Hematopoietic multipotent progenitor cell treated with erythropoietin and hydrocortisone succinate and interleukin-3 and kit ligand, for 17 days (in vitro differentiated cells): ENCODE data around the gene SLC29A2.
A peak's percentile ranks its signal among the peaks of the same experiment; 100 is the strongest.
"Not testable (repeated sequence)": the region's sequence is repeated elsewhere in the genome, so short reads cannot be mapped to it uniquely, and the experiment has no call there.

Experiments used
- DNase-seq: peaks from one replicate; pipeline ENCODE4 v3.0.0-alpha.2; 2015; ENCODE audit warnings: low spot score

The SLC29A2 gene

GRCh38 chr11:66333896-66334604, 37.5 kb downstream of the SLC29A2 start:
- DNase-seq, result no peak

GRCh38 chr11:66333220-66333877, 38.2 kb downstream of the SLC29A2 start:
- no peak for DNase-seq

GRCh38 chr11:66332371-66333219, 39.0 kb downstream of the SLC29A2 start:
- no peak for DNase-seq

GRCh38 chr11:66331542-66332370, 39.8 kb downstream of the SLC29A2 start:
- DNase-seq, result no peak

- no peak for DNase-seq
These were observed 40.6 kb downstream of the SLC29A2 start for GRCh38 chr11:66330931-66331330.

- no peak for DNase-seq
These were observed 42.3 kb downstream of the SLC29A2 start for GRCh38 chr11:66329165-66329673.

GRCh38 chr11:66328302-66329144, 43.0 kb downstream of the SLC29A2 start:
- DNase-seq, result peak; percentile 81

- DNase-seq, result no peak
These were observed 43.6 kb downstream of the SLC29A2 start for GRCh38 chr11:66328031-66328301.

GRCh38 chr11:66327171-66328030, 44.2 kb downstream of the SLC29A2 start:
- no peak for DNase-seq

- no peak for DNase-seq
These were observed 45.1 kb downstream of the SLC29A2 start for GRCh38 chr11:66326261-66327111.

- no peak for DNase-seq
These were observed 46.3 kb downstream of the SLC29A2 start for GRCh38 chr11:66325263-66325671.

- DNase-seq, result no peak
These were observed 46.9 kb downstream of the SLC29A2 start for GRCh38 chr11:66324664-66325063.

- DNase-seq, result no peak
These were observed 47.9 kb downstream of the SLC29A2 start for GRCh38 chr11:66323684-66324083.

- DNase-seq, result no peak
These were observed 48.7 kb downstream of the SLC29A2 start for GRCh38 chr11:66322732-66323427.

GRCh38 chr11:66321606-66322005, 50.0 kb downstream of the SLC29A2 start:
- DNase-seq, result no peak

- DNase-seq, result not testable (repeated sequence)
These were observed 50.8 kb downstream of the SLC29A2 start for GRCh38 chr11:66320748-66321147.

- DNase-seq, result not testable (repeated sequence)
These were observed 51.3 kb downstream of the SLC29A2 start for GRCh38 chr11:66320289-66320688.

- DNase-seq, result no peak
These were observed 53.0 kb downstream of the SLC29A2 start for GRCh38 chr11:66318600-66318970.
